Spleen (tissue), 13 donors: ENCODE measurements around the gene APOBEC4. TPM values are rescaled to one million over a fixed set of nuclear protein-coding genes. Genes with fewer than 3 reads are reported as not detected.

Experiments used
- DNase-seq: peaks from one replicate; pipeline ENCODE4 v3.0.0-alpha.2; 2020
- H3K27ac ChIP-seq, 8 donors: fragments of 200-600 bp; sonication (generic) in 7 of 8; 1 replicate in 4 of 8; 2 replicates in 4 of 8; pipeline versions ENCODE4 v1.5.0 to v1.8.0; 2016 to 2021; ENCODE audit warnings: inconsistent platforms in 4 of 8, mild to moderate bottlenecking in 4 of 8, moderate library complexity in 1 of 8
- H3K27me3 ChIP-seq, 7 donors: fragments of 200-600 bp; sonication (generic) in 6 of 7; replicated peaks in 1 of 7; 1 replicate in 4 of 7; 2 replicates in 3 of 7; pipeline versions ENCODE4 v1.5.0 to v1.8.0; 2016 to 2021; ENCODE audit warnings: inconsistent platforms in 3 of 7, mild to moderate bottlenecking in 1 of 7
- H3K36me3 ChIP-seq, 6 donors: fragments of 200-600 bp; sonication (generic) in 5 of 6; 1 replicate in 4 of 6; 2 replicates in 2 of 6; pipeline versions ENCODE4 v1.5.0 to v1.8.0; 2016 to 2021; ENCODE audit warnings: inconsistent platforms in 2 of 6
- H3K4me1 ChIP-seq, 6 donors: fragments of 200-600 bp; sonication (generic) in 5 of 6; 1 replicate in 3 of 6; 2 replicates in 3 of 6; pipeline versions ENCODE4 v1.5.0 to v1.8.0; 2016 to 2021; ENCODE audit warnings: inconsistent platforms in 3 of 6
- H3K4me3 ChIP-seq, 8 donors: fragments of 200-600 bp; sonication (generic) in 7 of 8; 1 replicate in 4 of 8; 2 replicates in 4 of 8; pipeline versions ENCODE4 v1.5.0 to v1.8.0; 2016 to 2021; ENCODE audit warnings: inconsistent platforms in 4 of 8, mild to moderate bottlenecking in 4 of 8, moderate library complexity in 2 of 8
- H3K9me3 ChIP-seq, 8 donors: fragments of 200-600 bp; sonication (generic) in 7 of 8; 1 replicate in 4 of 8; 2 replicates in 4 of 8; pipeline versions ENCODE4 v1.5.0 to v1.8.0; 2016 to 2021; ENCODE audit warnings: inconsistent platforms in 4 of 8
- CTCF ChIP-seq, 11 experiments: fragments of 200-600 bp in 7 of 11; fragments of 450-650 bp in 4 of 11; sonication (generic) in 4 of 11; IDR thresholded peaks in 8 of 11; conservative IDR thresholded peaks in 3 of 11; 1 replicate in 7 of 11; 2 replicates in 4 of 11; pipeline versions ENCODE4 v1.4.0 to v1.8.0; 2016 to 2021; ENCODE audit warnings: antibody characterized with exemption in 11 of 11, inconsistent platforms in 4 of 11, mild to moderate bottlenecking in 1 of 11
- POLR2A ChIP-seq, 3 donors: fragments of 450-650 bp; IDR thresholded peaks; one replicate each; pipeline ENCODE4 v1.5.1; 2017; ENCODE audit warnings: antibody characterized with exemption in 3 of 3, mild to moderate bottlenecking in 1 of 3
- POLR2AphosphoS5 ChIP-seq, 3 donors: sonication (generic); formaldehyde crosslinking; IDR thresholded peaks; one replicate each; pipeline ENCODE4 v1.5.1; 2017; ENCODE audit warnings: antibody characterized with exemption in 3 of 3
- WGBS, 5 donors: extraction: QIAGEN DNeasy Blood & Tissue Kit in 3 of 5; methylation state at CpG; one replicate each; pipeline versions ENCODE4 v1.1.5 to v1.1.7; 2013 to 2018; 5-methylcytosine and 5-hydroxymethylcytosine counted together
- intact Hi-C: fragments of 100-400 bp; cut with DNase I; formaldehyde crosslinking; loops from one replicate; pipeline ENCODE4 v1.15.0; 2023; ENCODE audit warnings: low total_unique reads
- long read RNA-seq, 2 donors: transcript quantifications; one replicate each; lab custom pipeline, GENCODE V29; 2026
- polyA plus RNA-seq, 3 donors: library from polyadenylated mRNA; stranded (reverse); fragments of 200-250 nt; gene quantifications; one replicate each; pipeline ENCODE4 v1.2.1, GENCODE V29; 2013
- total RNA-seq, 7 donors: library from RNA; depleted of rRNA in 3 of 7; stranded (reverse); fragments of >200 nt in 3 of 7; fragmentation: NEBNext Ultra II Directional in 4 of 7; extraction: Animal tissue kit (Norgen Biotek cat#: 25700) in 4 of 7; gene quantifications; one replicate each; pipeline versions ENCODE4 v1.1.0 to v1.2.1, GENCODE V29; 2016 to 2021
- donor health status: healthy with polysubstance abuse.
- donor health status: DM: no; HTN: no; CAD: no; lungs with moderate emphysema.
- donor health status: DM: no; HTN: no; CAD: no.
- donor health status: Bipolar disorder and iron deficiency.
- donor health status: healthy.
- donor health status: DM: no; HTN: no; CAD: no.
- donor health status: DM: yes; HTN: yes; CAD: no.

The APOBEC4 gene
- total RNA-seq (not detected), polyA plus RNA-seq (not detected)
- long read RNA-seq, donor 1 = 0 reads
- long read RNA-seq, donor 2, partial matches to known transcripts = 123 of 130 reads
- long read RNA-seq, donor 2, other reads (novel, unspliced or antisense) = 7 of 130 reads

GRCh38 chr1:183652547-183653461 lies at the start of gene APOBEC4:
Gene APOBEC4 (minus strand): TSS chr1:183653316. CDS start chr1:183648781, 4,535 bp downstream.
- peaks cover 0 to 49% (median 33%) of the 10 kb centered on the region in 6 donors for H3K4me1 ChIP-seq
- H3K4me3 ChIP-seq = peak within 1 kb of the TSS in 1 of 8 donors; percentile 11
- 65 to 70% (median 70%) methylated on average over 5 of the region's 5 CpGs for WGBS, 5 donors
- H3K27me3 ChIP-seq = no peaks in the 10 kb centered on the region
- DNase-seq = no peak
- H3K36me3 ChIP-seq = no peaks in the 10 kb centered on the region
- H3K27ac ChIP-seq = peak within 1 kb of the TSS in 6 of 8 donors; percentile 45 to 76 (median 60)
- TF ChIP-seq POLR2A (IDR thresholded peaks at IDR 0.05) (no peak), POLR2AphosphoS5 (IDR thresholded peaks at IDR 0.05) (no peak), CTCF (IDR thresholded peaks at IDR 0.05 in 8 of 11, conservative IDR thresholded peaks at IDR 0.05 in 3 of 11) (no peak)
- H3K9me3 ChIP-seq = no peaks in the 10 kb centered on the region
- intact Hi-C loops = loop anchor here (5.0 to 10.0 kb wide), 2 partner anchors 264 to 1032 kb away; no protein-coding TSS in a partner anchor

- WGBS, 5 donors = 91 to 97% (median 95%) methylated on average over 9 of the region's 9 CpGs
- H3K4me3 ChIP-seq = no peak overlapping the region
Measured at GRCh38 chr1:183702813-183703198, 49.7 kb upstream of the APOBEC4 start.

GRCh38 chr1:183702087-183702812 lies 49.1 kb upstream of the APOBEC4 start:
- no peaks in the 10 kb centered on the region for H3K27me3 ChIP-seq
- intact Hi-C loops = no loop called here
- H3K36me3 ChIP-seq = no peaks in the 10 kb centered on the region
- no peak for DNase-seq
- 77 to 94% (median 90%) methylated on average over 7 of the region's 7 CpGs for WGBS, 5 donors
- H3K4me3 ChIP-seq = no peak overlapping the region
- peaks cover 0 to 7% (median 4%) of the 10 kb centered on the region in 6 donors for H3K4me1 ChIP-seq
- TF ChIP-seq CTCF (IDR thresholded peaks at IDR 0.05 in 8 of 11, conservative IDR thresholded peaks at IDR 0.05 in 3 of 11) = no peak
- TF ChIP-seq POLR2A (IDR thresholded peaks at IDR 0.05) = no peak
- TF ChIP-seq POLR2AphosphoS5 (IDR thresholded peaks at IDR 0.05) = no peak
- no peaks in the 10 kb centered on the region for H3K9me3 ChIP-seq
- H3K27ac ChIP-seq = no peak overlapping the region

More at GRCh38 chr1:183702813-183703198, 49.7 kb upstream of the APOBEC4 start:
- Histone ChIP-seq H3K36me3 (no peaks in the 10 kb centered on the region), H3K9me3 (no peaks in the 10 kb centered on the region), H3K27me3 (no peaks in the 10 kb centered on the region), H3K4me1 (peaks cover 0 to 6% (median 4%) of the 10 kb centered on the region in 6 donors), H3K27ac (no peak overlapping the region)
- intact Hi-C loops = no loop called here
- TF ChIP-seq POLR2A (IDR thresholded peaks at IDR 0.05) = no peak
- no peak for TF ChIP-seq CTCF (IDR thresholded peaks at IDR 0.05 in 8 of 11, conservative IDR thresholded peaks at IDR 0.05 in 3 of 11)
- TF ChIP-seq POLR2AphosphoS5 (IDR thresholded peaks at IDR 0.05) = no peak
- no peak for DNase-seq
